Gastroesophageal sphincter (tissue), 4 donors: ENCODE data around the gene MEOX1. TPM values are rescaled to one million over a fixed set of nuclear protein-coding genes. Genes with fewer than 3 reads are reported as not detected.

Experiments
- ATAC-seq: fragments of 150-250 bp; one replicate; pipeline ENCODE4 v1.9.1; 2016; ENCODE audit warnings: mild to moderate bottlenecking, moderate library complexity
- H3K27ac ChIP-seq, 4 donors: fragments of 200-600 bp; sonication (generic) in 3 of 4; 1 replicate in 3 of 4; 2 replicates in 1 of 4; pipeline ENCODE4 v1.5.1; 2016 to 2019
- H3K27me3 ChIP-seq: fragments of 200-600 bp; sonication (generic); one replicate; pipeline ENCODE4 v1.5.1; 2019
- H3K36me3 ChIP-seq, 2 donors: fragments of 200-600 bp; sonication (generic); one replicate each; pipeline ENCODE4 v1.5.1; 2019; ENCODE audit warnings: control low read depth in 1 of 2
- H3K4me1 ChIP-seq, 3 donors: fragments of 200-600 bp; sonication (generic); 1 replicate in 2 of 3; 2 replicates in 1 of 3; pipeline ENCODE4 v1.5.1; 2016 to 2019; ENCODE audit warnings: control low read depth in 2 of 3
- H3K4me3 ChIP-seq, 2 donors: fragments of 200-600 bp; sonication (generic); one replicate each; pipeline ENCODE4 v1.5.1; 2019; ENCODE audit warnings: mild to moderate bottlenecking in 1 of 2, moderate library complexity in 1 of 2
- H3K9me3 ChIP-seq, 3 donors: fragments of 200-600 bp; sonication (generic); one replicate each; pipeline ENCODE4 v1.5.1; 2017 to 2019; ENCODE audit warnings: control low read depth in 2 of 3
- EP300 ChIP-seq: sonication (generic); formaldehyde crosslinking; IDR thresholded peaks from one replicate; pipeline ENCODE4 v1.6.1; 2017; ENCODE audit warnings: antibody characterized with exemption, mild to moderate bottlenecking
- POLR2A ChIP-seq, 2 donors: fragments of 450-650 bp; IDR thresholded peaks; one replicate each; pipeline ENCODE4 v1.6.1; 2017; ENCODE audit warnings: antibody characterized with exemption in 2 of 2, mild to moderate bottlenecking in 2 of 2, moderate library complexity in 1 of 2
- POLR2AphosphoS5 ChIP-seq: sonication (generic); formaldehyde crosslinking; IDR thresholded peaks from one replicate; pipeline ENCODE4 v1.6.1; 2017; ENCODE audit warnings: antibody characterized with exemption
- WGBS, 2 donors: methylation state at CpG; one replicate each; pipeline ENCODE4 v1.1.5; 2018; ENCODE audit warnings: low coverage in 1 of 2; 5-methylcytosine and 5-hydroxymethylcytosine counted together
- total RNA-seq, 4 donors: library from RNA; depleted of rRNA; stranded (reverse); fragments of >200 nt; gene quantifications; one replicate each; pipeline ENCODE4 v1.1.0, GENCODE V29; 2016
- TF ChIP-seq, protein P1 (sequence below), 4 experiments: fragments of 200-600 bp in 2 of 4; fragments of 450-650 bp in 2 of 4; sonication (generic) in 1 of 4; IDR thresholded peaks; one replicate each; pipeline ENCODE4 v1.5.1; 2017 to 2019; ENCODE audit warnings: antibody characterized with exemption in 4 of 4, mild to moderate bottlenecking in 2 of 4, moderate library complexity in 2 of 4

The MEOX1 gene
- total RNA-seq, 4 donors from 2014 or later, result 5.3 to 11.8 (median 7.6) TPM

DNA sequence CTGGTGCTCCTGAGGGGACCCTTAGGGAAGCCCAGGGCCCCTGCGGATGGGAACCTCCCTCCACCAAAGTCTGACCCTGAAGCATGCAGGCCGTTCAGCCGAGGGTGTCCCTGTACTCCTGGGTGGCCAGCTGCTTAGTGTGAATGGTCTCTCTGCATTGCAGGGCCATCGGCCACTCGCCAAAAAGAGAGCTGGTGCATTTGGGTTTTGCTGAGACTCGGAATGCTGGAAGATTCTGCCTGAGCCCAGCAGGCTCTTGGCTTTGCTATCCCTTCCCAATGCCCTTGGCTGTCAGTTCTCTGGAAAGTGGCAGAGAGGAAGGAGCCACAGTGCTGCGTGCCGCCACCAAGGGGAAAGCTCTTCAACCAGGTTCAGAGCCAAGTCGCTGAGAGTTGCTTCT lies 2.8 kb downstream of the MEOX1 start:
- Histone ChIP-seq H3K4me1 (peaks cover 0 to 12% (median 0%) of the 10 kb centered on the region in 3 donors), H3K27me3 (peaks cover 13% of the 10 kb centered on the region), H3K36me3 (no peaks in the 10 kb centered on the region), H3K4me3 (peak overlapping the region in 1 of 2 donors; percentile 41), H3K27ac (peak overlapping the region in 3 of 4 donors; percentile 18 to 71 (median 60)), H3K9me3 (no peaks in the 10 kb centered on the region)
- TF ChIP-seq, protein P1, sequence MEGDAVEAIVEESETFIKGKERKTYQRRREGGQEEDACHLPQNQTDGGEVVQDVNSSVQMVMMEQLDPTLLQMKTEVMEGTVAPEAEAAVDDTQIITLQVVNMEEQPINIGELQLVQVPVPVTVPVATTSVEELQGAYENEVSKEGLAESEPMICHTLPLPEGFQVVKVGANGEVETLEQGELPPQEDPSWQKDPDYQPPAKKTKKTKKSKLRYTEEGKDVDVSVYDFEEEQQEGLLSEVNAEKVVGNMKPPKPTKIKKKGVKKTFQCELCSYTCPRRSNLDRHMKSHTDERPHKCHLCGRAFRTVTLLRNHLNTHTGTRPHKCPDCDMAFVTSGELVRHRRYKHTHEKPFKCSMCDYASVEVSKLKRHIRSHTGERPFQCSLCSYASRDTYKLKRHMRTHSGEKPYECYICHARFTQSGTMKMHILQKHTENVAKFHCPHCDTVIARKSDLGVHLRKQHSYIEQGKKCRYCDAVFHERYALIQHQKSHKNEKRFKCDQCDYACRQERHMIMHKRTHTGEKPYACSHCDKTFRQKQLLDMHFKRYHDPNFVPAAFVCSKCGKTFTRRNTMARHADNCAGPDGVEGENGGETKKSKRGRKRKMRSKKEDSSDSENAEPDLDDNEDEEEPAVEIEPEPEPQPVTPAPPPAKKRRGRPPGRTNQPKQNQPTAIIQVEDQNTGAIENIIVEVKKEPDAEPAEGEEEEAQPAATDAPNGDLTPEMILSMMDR (IDR thresholded peaks at IDR 0.05), result no peak
- no peak for TF ChIP-seq EP300
- no peak for TF ChIP-seq POLR2A (IDR thresholded peaks at IDR 0.05)
- TF ChIP-seq POLR2AphosphoS5, result no peak
- no CpG with 5 or more reads among the region's 9 CpGs for WGBS, 2 donors
- ATAC-seq, result no peak

DNA sequence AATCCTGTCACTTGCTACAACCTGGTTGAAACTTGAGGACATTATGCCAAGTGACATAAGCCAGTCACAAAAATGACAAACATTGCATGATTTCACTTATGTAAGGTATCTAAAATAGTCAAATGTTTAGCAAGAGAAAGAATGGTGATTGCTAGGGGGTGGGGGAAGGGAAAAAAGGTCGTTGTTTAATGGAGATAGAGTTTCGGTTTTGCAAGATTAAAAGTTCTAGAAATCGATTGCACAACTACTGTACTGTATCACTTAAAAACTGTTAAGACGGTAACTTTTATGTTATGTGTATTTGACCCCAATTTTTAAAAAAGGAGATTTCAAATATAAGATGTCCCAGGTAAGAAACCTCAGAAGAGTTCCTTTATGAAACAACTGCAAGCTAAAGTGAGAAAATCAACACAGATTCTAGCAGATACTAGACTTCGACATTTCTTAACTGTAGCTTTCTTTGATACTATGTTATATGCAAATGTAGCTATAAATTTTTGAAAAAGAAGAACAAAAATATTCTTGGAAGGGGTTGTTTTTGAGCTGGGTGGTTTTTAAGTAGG lies 5.9 kb downstream of the MEOX1 start:
- no peaks in the 10 kb centered on the region for H3K9me3 ChIP-seq
- peaks cover 5% of the 10 kb centered on the region for H3K27me3 ChIP-seq
- no peaks in the 10 kb centered on the region for H3K36me3 ChIP-seq
- no peak overlapping the region for H3K4me3 ChIP-seq
- no peak overlapping the region for H3K27ac ChIP-seq
- WGBS, 2 donors, result 52 to 64% methylated on average over 4 to 5 of the region's 5 CpGs
- TF ChIP-seq, protein P1 (IDR thresholded peaks at IDR 0.05), result no peak
- TF ChIP-seq POLR2AphosphoS5, result no peak
- TF ChIP-seq POLR2A (IDR thresholded peaks at IDR 0.05), result no peak
- TF ChIP-seq EP300, result no peak
- no peak for ATAC-seq
- H3K4me1 ChIP-seq, result no peaks in the 10 kb centered on the region

DNA sequence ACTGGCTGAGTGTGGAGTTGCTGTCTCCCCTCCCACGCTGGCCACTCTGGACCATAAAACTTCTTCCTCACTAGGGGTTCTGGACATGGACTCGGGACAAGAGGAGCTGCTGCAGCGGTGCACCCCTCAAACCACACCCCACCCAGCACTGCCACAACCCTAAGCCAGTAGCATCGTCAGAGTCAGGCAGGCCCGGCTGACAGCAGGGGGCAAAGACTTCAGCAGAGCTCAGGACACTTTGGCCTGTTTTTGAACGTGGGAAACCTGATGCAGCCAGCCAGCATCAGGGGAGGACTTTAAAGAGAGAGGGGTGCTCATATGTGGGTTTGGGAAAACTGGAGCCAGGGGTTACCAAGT lies 9.6 kb downstream of the MEOX1 start:
- TF ChIP-seq EP300 (no peak), POLR2A (IDR thresholded peaks at IDR 0.05) (no peak), POLR2AphosphoS5 (no peak)
- TF ChIP-seq, protein P1 (IDR thresholded peaks at IDR 0.05), result no peak
- no peak for ATAC-seq
- peaks cover 0 to 4% (median 2%) of the 10 kb centered on the region in 3 donors for H3K4me1 ChIP-seq
- no peaks in the 10 kb centered on the region for H3K27me3 ChIP-seq
- H3K36me3 ChIP-seq, result no peaks in the 10 kb centered on the region
- no peaks in the 10 kb centered on the region for H3K9me3 ChIP-seq
- no peak overlapping the region for H3K4me3 ChIP-seq
- H3K27ac ChIP-seq, result no peak overlapping the region
- no CpG with 5 or more reads among the region's 6 CpGs for WGBS, 2 donors

DNA sequence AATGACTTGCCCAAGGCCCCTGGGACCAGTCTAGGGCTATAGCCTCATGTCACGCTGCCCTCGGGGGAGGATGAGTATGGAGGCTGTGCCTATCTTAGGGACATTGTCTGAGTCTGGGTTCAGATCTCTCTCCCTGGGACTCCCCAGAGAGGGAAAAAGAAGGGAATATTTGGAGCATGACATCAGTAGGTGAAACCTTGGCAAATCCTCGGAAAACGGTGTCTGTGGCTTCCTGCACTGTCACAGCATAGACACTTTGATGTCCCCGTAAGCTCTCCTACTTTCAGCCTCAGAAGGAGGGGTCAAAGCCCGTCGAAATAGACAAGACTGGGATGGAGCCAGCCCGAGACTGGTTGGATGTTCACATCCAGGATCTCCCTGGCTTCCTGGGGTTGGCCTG lies 11.3 kb downstream of the MEOX1 start:
- no peak overlapping the region for H3K27ac ChIP-seq
- peaks cover 0 to 17% (median 8%) of the 10 kb centered on the region in 3 donors for H3K4me1 ChIP-seq
- H3K4me3 ChIP-seq, result no peak overlapping the region
- H3K9me3 ChIP-seq, result no peaks in the 10 kb centered on the region
- ATAC-seq, result no peak
- 89 to 100% methylated on average over 1 to 4 of the region's 8 CpGs for WGBS, 2 donors
- no peak for TF ChIP-seq POLR2A (IDR thresholded peaks at IDR 0.05)
- no peak for TF ChIP-seq EP300
- TF ChIP-seq, protein P1 (IDR thresholded peaks at IDR 0.05), result no peak
- TF ChIP-seq POLR2AphosphoS5, result no peak
- H3K27me3 ChIP-seq, result peaks cover 9% of the 10 kb centered on the region
- no peaks in the 10 kb centered on the region for H3K36me3 ChIP-seq

DNA sequence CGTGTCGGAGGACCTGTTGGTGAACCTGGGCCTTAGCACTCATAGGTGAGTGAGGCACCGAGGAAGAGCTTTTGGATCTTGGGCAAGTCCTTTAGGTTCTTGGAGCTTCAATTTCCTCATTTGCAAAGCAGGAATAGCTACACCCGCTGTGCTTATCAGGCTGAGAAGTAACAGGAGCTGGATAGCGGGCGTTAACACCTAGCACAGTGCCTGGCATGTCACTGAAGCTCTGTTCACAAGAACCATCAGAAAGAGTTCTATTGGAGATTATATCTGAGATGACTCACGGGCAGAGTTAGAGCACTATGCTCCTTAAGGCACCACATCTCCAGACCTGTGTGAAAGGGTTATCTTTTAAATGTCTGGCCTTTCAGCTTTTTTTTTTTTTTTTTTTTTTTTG lies 12.8 kb downstream of the MEOX1 start:
- H3K36me3 ChIP-seq, result no peaks in the 10 kb centered on the region
- TF ChIP-seq, protein P1 (IDR thresholded peaks at IDR 0.05), result no peak
- no peak for TF ChIP-seq EP300
- no peak for TF ChIP-seq POLR2AphosphoS5
- no peak for TF ChIP-seq POLR2A (IDR thresholded peaks at IDR 0.05)
- no peaks in the 10 kb centered on the region for H3K9me3 ChIP-seq
- H3K27ac ChIP-seq, result no peak overlapping the region
- 95 to 98% methylated on average over 6 to 7 of the region's 7 CpGs for WGBS, 2 donors
- no peak for ATAC-seq
- H3K4me3 ChIP-seq, result no peak overlapping the region
- peaks cover 0 to 20% (median 8%) of the 10 kb centered on the region in 3 donors for H3K4me1 ChIP-seq
- peaks cover 15% of the 10 kb centered on the region for H3K27me3 ChIP-seq
